ENCODE data around the gene DYNC1I2. TPM values are rescaled to one million over a fixed set of nuclear protein-coding genes. Genes with fewer than 3 reads are reported as not detected.

DYNC1I2 gene
- total RNA-seq (10 to 100 TPM; 87.2 to 90.9 TPM), polyA plus RNA-seq (ENCODE audit: insufficient read length in 6 of 6) (100 to 1,000 TPM; 199 to 223 (median 211) TPM)
- long read RNA-seq, donor 1, transcript DYNC1I2-221 (3 exons, 581 nt), result minor isoform, 5 of 182 reads
- long read RNA-seq, donor 1, transcript DYNC1I2-201 (16 exons, 2,589 nt), result minor isoform, 9 of 182 reads
- long read RNA-seq, donor 1, transcript DYNC1I2-203 (16 exons, 2,572 nt), result major isoform, 14 of 182 reads
- long read RNA-seq, donor 1, partial matches to known transcripts, result 151 of 182 reads
- long read RNA-seq, donor 1, other reads (novel, unspliced or antisense), result 0 of 182 reads
- long read RNA-seq, donor 2, transcript DYNC1I2-201 (16 exons, 2,589 nt), result minor isoform, 7 of 154 reads
- long read RNA-seq, donor 2, transcript DYNC1I2-223 (8 exons, 1,798 nt), result minor isoform, 5 of 154 reads
- long read RNA-seq, donor 2, transcript DYNC1I2-203 (16 exons, 2,572 nt), result major isoform, 11 of 154 reads
- long read RNA-seq, donor 2, partial matches to known transcripts, result 129 of 154 reads
- long read RNA-seq, donor 2, other reads (novel, unspliced or antisense), result 0 of 154 reads
- long read RNA-seq, donor 3, transcript DYNC1I2-201 (16 exons, 2,589 nt), result minor isoform, 18 of 99 reads
- long read RNA-seq, donor 3, transcript DYNC1I2-203 (16 exons, 2,572 nt), result major isoform, 24 of 99 reads
- long read RNA-seq, donor 3, partial matches to known transcripts, result 53 of 99 reads
- long read RNA-seq, donor 3, other reads (novel, unspliced or antisense), result 0 of 99 reads
- long read RNA-seq, donor 4, partial matches to known transcripts, result 18 of 24 reads
- long read RNA-seq, donor 4, other reads (novel, unspliced or antisense), result 0 of 24 reads
- long read RNA-seq, donor 5, transcript DYNC1I2-201 (16 exons, 2,589 nt), result minor isoform, 8 of 159 reads
- long read RNA-seq, donor 5, transcript DYNC1I2-221 (3 exons, 581 nt), result minor isoform, 7 of 159 reads
- long read RNA-seq, donor 5, transcript DYNC1I2-203 (16 exons, 2,572 nt), result major isoform, 17 of 159 reads
- long read RNA-seq, donor 5, partial matches to known transcripts, result 125 of 159 reads
- long read RNA-seq, donor 5, other reads (novel, unspliced or antisense), result 0 of 159 reads
- long read RNA-seq, donor 6, transcript DYNC1I2-201 (16 exons, 2,589 nt), result minor isoform, 9 of 153 reads
- long read RNA-seq, donor 6, transcript DYNC1I2-203 (16 exons, 2,572 nt), result major isoform, 25 of 153 reads
- long read RNA-seq, donor 6, partial matches to known transcripts, result 112 of 153 reads
- long read RNA-seq, donor 6, other reads (novel, unspliced or antisense), result 0 of 153 reads
- long read RNA-seq, donor 7, transcript DYNC1I2-203 (16 exons, 2,572 nt), result major isoform, 19 of 41 reads
- long read RNA-seq, donor 7, transcript DYNC1I2-201 (16 exons, 2,589 nt), result minor isoform, 9 of 41 reads
- long read RNA-seq, donor 7, partial matches to known transcripts, result 12 of 41 reads
- long read RNA-seq, donor 7, other reads (novel, unspliced or antisense), result 0 of 41 reads
- long read RNA-seq, donor 8, transcript DYNC1I2-203 (16 exons, 2,572 nt), result major isoform, 13 of 66 reads
- long read RNA-seq, donor 8, transcript DYNC1I2-201 (16 exons, 2,589 nt), result minor isoform, 7 of 66 reads
- long read RNA-seq, donor 8, partial matches to known transcripts, result 39 of 66 reads
- long read RNA-seq, donor 8, other reads (novel, unspliced or antisense), result 0 of 66 reads
- long read RNA-seq, donor 9, result 0 reads
- long read RNA-seq, donor 10, partial matches to known transcripts, result 4 of 7 reads
- long read RNA-seq, donor 10, other reads (novel, unspliced or antisense), result 3 of 7 reads
- long read RNA-seq, donor 11, transcript DYNC1I2-203 (16 exons, 2,572 nt), result major isoform, 7 of 134 reads
- long read RNA-seq, donor 11, transcript DYNC1I2-223 (8 exons, 1,798 nt), result major isoform, 7 of 134 reads
- long read RNA-seq, donor 11, transcript DYNC1I2-201 (16 exons, 2,589 nt), result minor isoform, 5 of 134 reads
- long read RNA-seq, donor 11, partial matches to known transcripts, result 105 of 134 reads
- long read RNA-seq, donor 11, other reads (novel, unspliced or antisense), result 0 of 134 reads
- long read RNA-seq, donor 12, transcript DYNC1I2-201 (16 exons, 2,589 nt), result minor isoform, 9 of 67 reads
- long read RNA-seq, donor 12, transcript DYNC1I2-203 (16 exons, 2,572 nt), result major isoform, 16 of 67 reads
- long read RNA-seq, donor 12, partial matches to known transcripts, result 41 of 67 reads
- long read RNA-seq, donor 12, other reads (novel, unspliced or antisense), result 0 of 67 reads

DNA sequence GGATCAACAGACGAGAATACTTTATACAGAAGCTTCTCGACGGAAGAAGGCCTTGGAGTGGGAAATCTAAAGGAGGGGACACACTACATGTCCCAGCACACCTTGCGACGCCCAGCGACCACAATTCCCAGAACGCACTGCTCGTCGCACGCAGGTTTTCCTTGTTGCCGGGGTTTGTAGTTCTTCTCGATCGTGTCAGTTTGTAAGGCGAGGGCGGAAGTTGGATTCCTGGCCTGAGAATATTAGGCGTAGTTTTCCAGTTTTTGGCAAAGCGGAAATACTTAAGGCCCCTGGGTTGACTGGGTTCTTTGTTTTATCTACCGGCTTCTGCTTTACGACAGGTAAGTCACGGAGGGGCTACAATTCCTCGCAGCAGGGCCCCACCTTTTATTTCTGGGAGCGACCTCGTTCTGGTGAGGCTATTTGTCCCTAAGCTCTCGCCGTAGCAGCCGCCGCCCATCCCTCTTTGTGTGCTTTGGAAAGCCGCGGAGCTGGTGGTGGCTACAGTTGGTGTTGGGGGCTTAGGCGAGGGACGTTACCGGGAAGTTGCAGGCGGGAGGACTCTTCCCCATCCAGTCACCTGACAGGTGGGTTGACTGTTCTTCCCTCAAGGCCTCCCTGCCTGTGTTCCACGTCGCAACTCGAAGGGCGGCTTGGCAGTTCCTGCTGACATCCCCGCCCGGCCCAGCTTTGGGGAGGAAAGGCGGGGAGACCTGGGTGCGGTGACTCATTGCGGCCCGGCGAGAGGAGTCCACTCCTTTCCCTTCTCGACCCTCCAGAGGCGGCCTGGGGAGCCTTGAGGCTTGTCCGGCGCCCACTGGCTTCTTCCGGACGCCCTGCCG, at the start of gene DYNC1I2:
Gene DYNC1I2, plus strand, starts transcription at position 183 of the 842 bp plus-strand sequence. CDS start 2,687 bp downstream, outside the sequence.
- intact Hi-C loops (cut with DNase I), result no loop called here
- peak; percentile 98 for ATAC-seq
- Histone ChIP-seq H3K9me3 (no peaks in the 10 kb centered on the region), H3K27me3 (no peaks in the 10 kb centered on the region), H3K36me3 (peaks cover 0 to 5% of the 10 kb centered on the region in 2 donors), H3K27ac (peak within 1 kb of the TSS; percentile 73 to 86), H3K4me1 (peaks cover 6 to 21% of the 10 kb centered on the region in 2 donors), H3K4me3 (peak within 1 kb of the TSS; percentile 78 to 90)
- peak; percentile 92 to 95 (median 94) for DNase-seq
- TF ChIP-seq, protein P1, sequence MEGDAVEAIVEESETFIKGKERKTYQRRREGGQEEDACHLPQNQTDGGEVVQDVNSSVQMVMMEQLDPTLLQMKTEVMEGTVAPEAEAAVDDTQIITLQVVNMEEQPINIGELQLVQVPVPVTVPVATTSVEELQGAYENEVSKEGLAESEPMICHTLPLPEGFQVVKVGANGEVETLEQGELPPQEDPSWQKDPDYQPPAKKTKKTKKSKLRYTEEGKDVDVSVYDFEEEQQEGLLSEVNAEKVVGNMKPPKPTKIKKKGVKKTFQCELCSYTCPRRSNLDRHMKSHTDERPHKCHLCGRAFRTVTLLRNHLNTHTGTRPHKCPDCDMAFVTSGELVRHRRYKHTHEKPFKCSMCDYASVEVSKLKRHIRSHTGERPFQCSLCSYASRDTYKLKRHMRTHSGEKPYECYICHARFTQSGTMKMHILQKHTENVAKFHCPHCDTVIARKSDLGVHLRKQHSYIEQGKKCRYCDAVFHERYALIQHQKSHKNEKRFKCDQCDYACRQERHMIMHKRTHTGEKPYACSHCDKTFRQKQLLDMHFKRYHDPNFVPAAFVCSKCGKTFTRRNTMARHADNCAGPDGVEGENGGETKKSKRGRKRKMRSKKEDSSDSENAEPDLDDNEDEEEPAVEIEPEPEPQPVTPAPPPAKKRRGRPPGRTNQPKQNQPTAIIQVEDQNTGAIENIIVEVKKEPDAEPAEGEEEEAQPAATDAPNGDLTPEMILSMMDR (IDR thresholded peaks at IDR 0.05), result no peak

DNA sequence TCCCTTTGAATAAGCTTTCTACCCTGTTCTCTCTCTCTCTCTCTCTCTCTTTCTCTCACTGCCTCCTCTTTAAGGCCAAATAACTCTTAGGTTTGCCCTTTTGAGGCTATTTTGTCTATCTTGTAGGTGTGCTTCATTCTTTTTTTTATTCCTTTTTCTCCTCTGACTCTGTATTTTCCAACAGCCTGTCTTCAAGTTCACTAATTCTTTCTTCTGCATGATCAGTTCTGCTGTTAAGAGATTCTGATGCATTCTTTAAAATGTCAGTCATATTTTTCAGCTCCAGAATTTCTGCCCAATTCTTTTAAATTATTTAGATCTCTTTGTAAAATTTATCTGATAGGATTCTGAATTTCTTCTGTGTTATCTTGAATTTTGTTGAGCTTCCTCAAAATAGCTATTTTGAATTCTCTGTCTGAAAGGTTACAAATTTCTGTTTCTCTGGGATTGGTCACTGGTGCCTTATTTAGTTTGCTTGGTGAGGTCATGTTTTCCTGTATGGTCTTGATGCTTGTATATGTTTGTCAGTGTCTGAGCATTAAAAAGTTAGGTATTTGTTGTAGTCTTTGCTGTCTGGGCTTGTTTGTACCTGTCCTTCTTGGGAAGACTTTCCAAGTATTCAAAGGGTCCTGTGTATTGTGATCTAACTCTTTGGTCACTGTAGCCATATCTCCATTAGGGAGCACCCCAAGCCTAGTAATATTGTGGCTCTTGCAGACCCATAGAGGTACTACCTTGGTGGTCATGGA, 35.4 kb upstream of the DYNC1I2 start:
- H3K4me1 ChIP-seq, result no peaks in the 10 kb centered on the region
- peaks cover 0 to 7% of the 10 kb centered on the region in 2 donors for H3K9me3 ChIP-seq
- H3K27me3 ChIP-seq, result peaks cover 0 to 10% of the 10 kb centered on the region in 2 donors
- ATAC-seq, result no peak
- no peaks in the 10 kb centered on the region for H3K36me3 ChIP-seq
- no peak for DNase-seq
- no peak overlapping the region for H3K4me3 ChIP-seq
- intact Hi-C loops (cut with DNase I), result no loop called here
- TF ChIP-seq, protein P1 (IDR thresholded peaks at IDR 0.05), result no peak
- no peak overlapping the region for H3K27ac ChIP-seq

DNA sequence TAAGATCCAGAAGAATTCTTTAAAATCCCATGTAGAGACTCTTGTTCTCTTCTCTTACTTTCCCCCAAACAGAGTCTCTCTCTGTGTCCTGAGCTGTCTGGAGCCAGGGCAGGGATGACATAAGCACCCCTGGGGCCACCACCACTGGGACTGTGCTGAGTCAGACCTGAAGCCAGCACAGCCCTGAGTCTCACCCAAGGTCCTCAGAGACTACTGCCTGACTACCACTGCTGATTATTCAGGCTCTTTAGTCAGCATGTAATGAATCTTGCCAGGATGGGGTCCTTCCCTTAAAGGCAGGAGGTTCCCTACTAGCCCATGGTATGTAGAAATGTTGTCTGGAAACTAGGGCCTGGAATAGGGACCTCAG, 34.9 kb upstream of the DYNC1I2 start:
- intact Hi-C loops (cut with DNase I), result no loop called here
- Histone ChIP-seq H3K27ac (no peak overlapping the region), H3K36me3 (no peaks in the 10 kb centered on the region), H3K4me3 (no peak overlapping the region), H3K27me3 (peaks cover 0 to 10% of the 10 kb centered on the region in 2 donors), H3K4me1 (no peaks in the 10 kb centered on the region), H3K9me3 (peaks cover 0 to 3% of the 10 kb centered on the region in 2 donors)
- no peak for ATAC-seq
- TF ChIP-seq, protein P1 (IDR thresholded peaks at IDR 0.05), result no peak
- DNase-seq, result no peak

All from left lung (tissue), 14 donors.